Suprapubic skin (tissue), 4 donors: ENCODE data around the gene WDR74. TPM values are rescaled to one million over a fixed set of nuclear protein-coding genes. Genes with fewer than 3 reads are reported as not detected.

Experiments used
- DNase-seq, 2 donors: peaks; one replicate each; pipeline ENCODE4 v3.0.0-alpha.2; 2019; ENCODE audit warnings: low spot score in 2 of 2
- H3K27ac ChIP-seq: fragments of 200-600 bp; sonication (generic); one replicate; pipeline ENCODE4 v1.5.1; 2019
- H3K27me3 ChIP-seq: fragments of 200-600 bp; sonication (generic); one replicate; pipeline ENCODE4 v1.5.1; 2019
- H3K36me3 ChIP-seq: fragments of 200-600 bp; sonication (generic); one replicate; pipeline ENCODE4 v1.5.1; 2019
- H3K4me1 ChIP-seq: fragments of 200-600 bp; sonication (generic); one replicate; pipeline ENCODE4 v1.5.1; 2019
- H3K4me3 ChIP-seq: fragments of 200-600 bp; sonication (generic); one replicate; pipeline ENCODE4 v1.5.1; 2019; ENCODE audit warnings: mild to moderate bottlenecking
- H3K9me3 ChIP-seq: fragments of 200-600 bp; sonication (generic); one replicate; pipeline ENCODE4 v1.5.1; 2019
- EP300 ChIP-seq: sonication (generic); formaldehyde crosslinking; IDR thresholded peaks from one replicate; pipeline ENCODE4 v1.6.1; 2017; ENCODE audit warnings: antibody characterized with exemption
- POLR2A ChIP-seq, 2 donors: fragments of 450-650 bp; IDR thresholded peaks; one replicate each; pipeline ENCODE4 v1.6.1; 2017; ENCODE audit warnings: antibody characterized with exemption in 2 of 2, mild to moderate bottlenecking in 2 of 2, moderate library complexity in 2 of 2
- POLR2AphosphoS5 ChIP-seq, 3 donors: sonication (generic); formaldehyde crosslinking; IDR thresholded peaks; one replicate each; pipeline ENCODE4 v1.6.1; 2017; ENCODE audit warnings: antibody characterized with exemption in 3 of 3
- WGBS: methylation state at CpG from one replicate; pipeline ENCODE4 v1.1.5; 2018; 5-methylcytosine and 5-hydroxymethylcytosine counted together
- total RNA-seq, 4 donors: library from RNA; depleted of rRNA; stranded (reverse); fragments of >200 nt; gene quantifications; one replicate each; pipeline ENCODE4 v1.1.0, GENCODE V29; 2016
- TF ChIP-seq, protein P1 (sequence below), 2 donors: fragments of 200-600 bp in 1 of 2; fragments of 450-650 bp in 1 of 2; sonication (generic) in 1 of 2; IDR thresholded peaks; one replicate each; pipeline ENCODE4 v1.5.1; 2016 to 2019; ENCODE audit warnings: antibody characterized with exemption in 2 of 2, mild to moderate bottlenecking in 1 of 2, moderate library complexity in 1 of 2

Gene WDR74
- total RNA-seq, 4 donors from 2014 or later: 63.3 to 79.8 (median 70.3) TPM

DNA sequence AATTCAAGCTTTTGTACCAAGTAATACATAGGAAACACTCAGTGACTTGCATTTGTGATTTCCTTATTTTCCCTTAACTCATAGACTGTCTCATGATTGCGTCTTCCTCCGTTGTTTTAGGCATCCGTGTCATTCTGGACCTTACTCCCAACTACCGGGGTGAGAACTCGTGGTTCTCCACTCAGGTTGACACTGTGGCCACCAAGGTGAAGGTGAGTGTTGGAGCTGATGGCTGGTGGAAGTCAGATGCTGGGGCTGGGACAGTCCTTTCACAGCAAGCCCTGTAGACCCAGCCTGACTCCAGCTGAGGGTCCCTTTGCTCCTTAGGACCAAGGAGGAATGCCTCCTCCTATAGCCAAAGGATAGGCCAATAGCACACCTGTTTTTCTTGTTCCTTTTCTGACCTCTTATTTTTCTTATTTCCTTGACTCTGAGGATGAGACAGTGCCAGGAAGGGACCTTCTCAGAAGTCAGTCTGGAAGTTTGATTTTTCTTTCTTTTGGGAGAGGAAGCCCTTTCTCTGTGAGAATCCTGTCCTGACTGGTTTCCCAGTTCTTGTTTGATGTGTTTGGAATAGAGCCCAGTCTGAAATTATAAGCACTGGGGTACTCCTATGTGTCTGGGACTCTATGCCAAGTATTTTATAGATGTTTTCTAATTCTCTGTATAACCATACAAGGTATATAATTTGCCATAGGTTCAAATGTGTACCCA, 43.6 kb upstream of the WDR74 start:
- peak overlapping the region; percentile 92 for H3K4me3 ChIP-seq
- TF ChIP-seq POLR2AphosphoS5 (IDR thresholded peaks at IDR 0.05) (no peak), EP300 (no peak), POLR2A (IDR thresholded peaks at IDR 0.05) (no peak)
- TF ChIP-seq, protein P1, sequence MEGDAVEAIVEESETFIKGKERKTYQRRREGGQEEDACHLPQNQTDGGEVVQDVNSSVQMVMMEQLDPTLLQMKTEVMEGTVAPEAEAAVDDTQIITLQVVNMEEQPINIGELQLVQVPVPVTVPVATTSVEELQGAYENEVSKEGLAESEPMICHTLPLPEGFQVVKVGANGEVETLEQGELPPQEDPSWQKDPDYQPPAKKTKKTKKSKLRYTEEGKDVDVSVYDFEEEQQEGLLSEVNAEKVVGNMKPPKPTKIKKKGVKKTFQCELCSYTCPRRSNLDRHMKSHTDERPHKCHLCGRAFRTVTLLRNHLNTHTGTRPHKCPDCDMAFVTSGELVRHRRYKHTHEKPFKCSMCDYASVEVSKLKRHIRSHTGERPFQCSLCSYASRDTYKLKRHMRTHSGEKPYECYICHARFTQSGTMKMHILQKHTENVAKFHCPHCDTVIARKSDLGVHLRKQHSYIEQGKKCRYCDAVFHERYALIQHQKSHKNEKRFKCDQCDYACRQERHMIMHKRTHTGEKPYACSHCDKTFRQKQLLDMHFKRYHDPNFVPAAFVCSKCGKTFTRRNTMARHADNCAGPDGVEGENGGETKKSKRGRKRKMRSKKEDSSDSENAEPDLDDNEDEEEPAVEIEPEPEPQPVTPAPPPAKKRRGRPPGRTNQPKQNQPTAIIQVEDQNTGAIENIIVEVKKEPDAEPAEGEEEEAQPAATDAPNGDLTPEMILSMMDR (IDR thresholded peaks at IDR 0.05): no peak
- no peaks in the 10 kb centered on the region for H3K27me3 ChIP-seq
- no peaks in the 10 kb centered on the region for H3K9me3 ChIP-seq
- no peak for DNase-seq
- WGBS: 34% methylated on average over 5 of the region's 5 CpGs
- H3K27ac ChIP-seq: peak overlapping the region; percentile 100
- peaks cover 75% of the 10 kb centered on the region for H3K4me1 ChIP-seq
- peaks cover 53% of the 10 kb centered on the region for H3K36me3 ChIP-seq

DNA sequence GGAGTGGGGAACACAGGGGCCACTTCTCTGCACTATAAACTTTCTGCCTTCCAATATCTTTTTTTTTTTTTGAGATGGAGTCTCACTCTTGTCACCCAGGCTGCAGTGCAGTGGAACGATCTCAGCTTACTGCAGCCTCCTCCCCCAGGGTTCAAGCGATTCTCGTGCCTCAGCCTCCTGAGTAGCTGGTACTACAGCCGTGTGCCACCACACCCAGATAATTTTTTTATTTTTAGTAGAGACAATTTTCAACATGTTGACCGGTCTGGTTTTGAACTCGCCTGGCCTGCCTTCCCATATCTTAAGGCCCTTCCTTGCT, 43.0 kb upstream of the WDR74 start:
- DNase-seq: no peak
- Histone ChIP-seq H3K9me3 (no peaks in the 10 kb centered on the region), H3K27ac (peak overlapping the region; percentile 100), H3K27me3 (no peaks in the 10 kb centered on the region), H3K4me1 (peaks cover 80% of the 10 kb centered on the region), H3K36me3 (peaks cover 47% of the 10 kb centered on the region), H3K4me3 (peak overlapping the region; percentile 92)
- WGBS: 17% methylated on average over 6 of the region's 6 CpGs
- TF ChIP-seq POLR2A (IDR thresholded peaks at IDR 0.05) (no peak), POLR2AphosphoS5 (IDR thresholded peaks at IDR 0.05) (no peak), EP300 (no peak)
- TF ChIP-seq, protein P1 (IDR thresholded peaks at IDR 0.05): no peak

DNA sequence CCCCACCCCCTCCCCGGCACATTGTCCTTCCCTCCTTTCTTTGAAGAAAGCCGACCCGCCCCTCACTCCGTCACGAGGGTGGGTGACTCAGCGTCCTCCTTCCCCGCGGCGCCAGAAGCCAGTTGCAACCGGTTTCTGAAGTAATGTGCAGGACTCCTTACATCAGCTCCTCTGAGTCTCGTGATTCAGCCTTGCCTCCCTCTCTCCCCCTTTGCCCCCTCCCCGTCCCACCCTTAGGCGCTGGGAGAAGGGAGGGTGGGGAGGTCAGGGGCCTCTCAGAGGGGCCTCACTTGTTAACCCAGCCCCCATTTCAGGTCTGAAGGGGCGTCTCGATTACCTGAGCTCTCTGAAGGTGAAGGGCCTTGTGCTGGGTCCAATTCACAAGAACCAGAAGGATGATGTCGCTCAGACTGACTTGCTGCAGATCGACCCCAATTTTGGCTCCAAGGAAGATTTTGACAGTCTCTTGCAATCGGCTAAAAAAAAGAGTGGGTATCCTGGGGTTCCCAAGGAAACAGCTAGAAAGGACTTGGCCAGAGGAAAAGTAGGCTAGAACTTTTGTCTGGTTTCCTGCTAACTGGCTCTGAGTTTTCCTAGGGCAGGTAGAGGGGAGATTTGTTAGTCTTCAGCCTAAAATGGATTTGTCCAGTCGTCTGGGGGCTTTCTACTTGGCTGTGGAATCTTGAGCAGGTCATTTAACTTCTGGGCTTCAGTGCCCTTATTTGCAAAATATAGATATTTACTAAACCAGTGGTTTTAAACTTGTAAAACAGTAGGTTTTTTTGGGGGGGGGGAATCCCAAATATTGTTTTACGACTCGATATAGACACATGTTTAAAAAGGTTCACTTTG, 42.4 kb upstream of the WDR74 start:
- Histone ChIP-seq H3K27ac (peak overlapping the region; percentile 100), H3K9me3 (no peaks in the 10 kb centered on the region), H3K36me3 (peaks cover 41% of the 10 kb centered on the region), H3K4me1 (peaks cover 81% of the 10 kb centered on the region), H3K4me3 (peak overlapping the region; percentile 92), H3K27me3 (no peaks in the 10 kb centered on the region)
- 2% methylated on average over 18 of the region's 21 CpGs for WGBS
- TF ChIP-seq, protein P1 (IDR thresholded peaks at IDR 0.05): no peak
- peak; percentile 9 to 74 (median 48) for TF ChIP-seq POLR2AphosphoS5 (IDR thresholded peaks at IDR 0.05)
- DNase-seq: peak; percentile 98 to 99

DNA sequence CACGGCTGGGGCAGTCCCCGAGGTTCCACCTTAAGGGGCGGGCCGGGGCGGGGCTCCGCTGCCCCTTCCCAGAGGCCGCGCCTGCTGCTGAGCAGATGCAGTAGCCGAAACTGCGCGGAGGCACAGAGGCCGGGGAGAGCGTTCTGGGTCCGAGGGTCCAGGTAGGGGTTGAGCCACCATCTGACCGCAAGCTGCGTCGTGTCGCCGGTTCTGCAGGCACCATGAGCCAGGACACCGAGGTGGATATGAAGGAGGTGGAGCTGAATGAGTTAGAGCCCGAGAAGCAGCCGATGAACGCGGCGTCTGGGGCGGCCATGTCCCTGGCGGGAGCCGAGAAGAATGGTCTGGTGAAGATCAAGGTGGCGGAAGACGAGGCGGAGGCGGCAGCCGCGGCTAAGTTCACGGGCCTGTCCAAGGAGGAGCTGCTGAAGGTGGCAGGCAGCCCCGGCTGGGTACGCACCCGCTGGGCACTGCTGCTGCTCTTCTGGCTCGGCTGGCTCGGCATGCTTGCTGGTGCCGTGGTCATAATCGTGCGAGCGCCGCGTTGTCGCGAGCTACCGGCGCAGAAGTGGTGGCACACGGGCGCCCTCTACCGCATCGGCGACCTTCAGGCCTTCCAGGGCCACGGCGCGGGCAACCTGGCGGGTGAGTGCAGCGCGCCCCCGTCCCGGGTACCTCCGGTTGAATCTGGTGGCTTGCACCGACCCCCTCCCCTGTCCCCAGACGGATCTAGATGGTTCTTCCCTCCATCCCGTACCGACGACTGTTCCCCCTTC, 41.6 kb upstream of the WDR74 start, which contains the start of gene SLC3A2:
TSS of gene SLC3A2 (plus strand) at position 94 of the 776 bp plus-strand sequence. CDS start at position 222, 128 bp downstream.
- peaks cover 33% of the 10 kb centered on the region for H3K36me3 ChIP-seq
- peak within 1 kb of the TSS; percentile 92 for H3K4me3 ChIP-seq
- WGBS: 0% methylated on average over 22 of the region's 69 CpGs
- DNase-seq: peak in 1 of 2 donors; percentile 92
- no peaks in the 10 kb centered on the region for H3K27me3 ChIP-seq
- TF ChIP-seq POLR2AphosphoS5 (IDR thresholded peaks at IDR 0.05) (peak; percentile 85 to 96 (median 96)), POLR2A (IDR thresholded peaks at IDR 0.05) (peak; percentile 97 to 98), EP300 (no peak)
- TF ChIP-seq, protein P1 (IDR thresholded peaks at IDR 0.05): peak in 1 of 2 donors; percentile 75
- peaks cover 77% of the 10 kb centered on the region for H3K4me1 ChIP-seq
- peak within 1 kb of the TSS; percentile 100 for H3K27ac ChIP-seq
- no peaks in the 10 kb centered on the region for H3K9me3 ChIP-seq
